Measurements from ENCODE around the gene SSBP3.

SSBP3 gene

DNA sequence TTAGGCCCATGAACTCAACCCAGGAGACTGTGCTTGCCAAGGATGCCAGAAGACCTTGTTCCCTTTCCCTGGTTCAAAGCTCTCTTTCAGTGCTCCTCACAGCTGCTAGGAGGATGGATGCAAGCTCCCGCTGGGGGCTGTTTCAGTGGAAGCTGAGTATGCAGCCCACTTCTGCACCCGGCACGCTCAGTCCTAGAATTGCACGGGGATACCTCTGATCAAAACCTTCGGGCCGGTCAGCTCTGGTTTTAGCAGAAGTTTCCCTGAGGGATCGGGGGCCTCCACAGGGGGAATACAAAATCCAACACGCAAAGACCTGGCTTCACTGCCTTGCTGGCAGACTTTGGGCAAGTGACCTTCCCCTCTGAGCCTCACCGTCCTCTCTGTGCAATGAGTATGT is 4.2 kb upstream of the SSBP3 start:
- in situ Hi-C loops (cut with MboI; ENCODE audit: low sequenced_read_pairs), result loop anchor here (5.0 kb wide), 1 partner anchor 77 kb away; no protein-coding TSS in a partner anchor

- in situ Hi-C loops (cut with MboI; ENCODE audit: low sequenced_read_pairs), result loop anchor here (5.0 kb wide), 1 partner anchor 78 kb away; no protein-coding TSS in a partner anchor
Observed at GRCh38 chr1:54409156-54410142, 3.3 kb upstream of the SSBP3 start.

DNA sequence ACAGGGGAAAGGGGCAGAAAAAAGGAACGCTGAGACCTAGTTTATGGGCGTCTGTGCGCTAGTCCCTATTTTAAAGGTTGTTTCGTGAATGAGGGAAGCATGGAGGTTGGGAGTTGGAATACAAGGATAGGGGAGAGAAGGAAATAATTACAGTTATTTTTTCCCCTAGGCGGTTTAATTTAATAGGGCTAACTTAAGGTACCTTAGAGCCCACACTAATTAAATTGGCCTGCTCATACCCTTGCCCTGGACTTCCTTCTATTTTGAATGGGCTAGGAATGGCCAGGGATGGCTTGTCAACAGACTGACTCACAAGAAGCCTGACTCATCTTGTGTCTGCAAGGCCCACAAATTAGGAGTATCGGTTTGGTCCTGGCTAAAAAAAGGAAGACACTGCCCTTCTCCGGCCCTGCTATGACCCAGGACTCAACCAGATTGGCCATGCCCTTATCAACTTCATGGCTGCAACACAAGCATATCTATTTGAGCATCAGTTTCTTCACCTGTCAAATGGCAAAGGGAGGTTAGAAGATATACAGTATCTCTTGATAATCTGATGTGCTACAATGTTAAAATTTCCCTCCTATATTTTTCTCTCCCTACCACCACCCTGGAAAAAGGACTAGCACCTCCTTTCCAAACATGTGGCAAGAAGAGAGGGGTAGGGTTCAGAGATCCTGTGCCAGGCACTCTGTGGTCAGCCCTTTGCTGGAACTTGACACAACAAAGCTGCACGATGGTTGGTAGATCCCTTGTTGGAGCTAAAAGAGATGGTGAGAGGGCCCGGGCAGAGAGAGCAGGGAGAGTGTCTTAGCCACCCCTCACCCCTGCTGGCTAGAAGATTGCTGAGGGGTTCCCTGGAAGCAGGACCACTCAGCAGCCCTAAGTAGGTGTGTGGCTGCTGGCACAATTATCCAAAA is 2.2 kb upstream of the SSBP3 start:
- in situ Hi-C loops (cut with MboI; ENCODE audit: low sequenced_read_pairs), result no loop called here

GRCh38 chr1:54407404-54408146 is 1.4 kb upstream of the SSBP3 start:
- in situ Hi-C loops (cut with MboI; ENCODE audit: low sequenced_read_pairs), result no loop called here

DNA sequence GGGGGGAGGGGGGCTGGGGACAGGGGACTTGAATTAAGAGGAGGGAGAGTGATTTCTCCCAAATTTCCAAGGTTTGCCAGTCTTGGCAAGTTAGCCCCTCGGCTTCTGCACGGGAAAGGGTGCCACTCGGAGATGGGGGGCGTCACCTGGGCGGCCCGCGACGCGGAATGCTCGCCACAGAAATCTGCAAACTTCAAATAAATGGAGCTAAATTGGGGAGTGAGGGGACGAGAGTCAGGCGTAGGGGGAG is 885 bp upstream of the SSBP3 start:
- in situ Hi-C loops (cut with MboI; ENCODE audit: low sequenced_read_pairs), result no loop called here

DNA sequence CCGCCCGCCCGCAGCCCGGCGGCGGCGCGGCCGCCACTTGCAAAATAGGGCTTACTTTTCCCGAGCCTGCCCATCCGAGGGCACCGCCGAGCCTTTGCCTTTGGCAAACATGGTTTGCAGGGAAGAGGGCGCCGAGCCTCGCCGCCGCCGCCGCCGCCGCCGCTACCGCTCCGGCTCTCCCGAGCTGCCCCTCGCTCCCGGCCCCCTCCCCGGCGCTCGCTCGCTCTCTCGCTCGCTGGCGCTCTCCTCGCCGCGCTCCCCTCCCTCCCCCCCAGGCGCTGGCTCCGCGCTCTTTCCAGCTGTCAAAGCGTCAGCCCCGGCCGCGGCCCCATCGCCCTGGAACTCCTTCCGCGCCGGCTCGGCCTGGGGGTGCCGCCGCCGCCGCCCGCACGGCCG is 298 bp downstream of the SSBP3 start:
- in situ Hi-C loops (cut with MboI; ENCODE audit: low sequenced_read_pairs), result no loop called here

DNA sequence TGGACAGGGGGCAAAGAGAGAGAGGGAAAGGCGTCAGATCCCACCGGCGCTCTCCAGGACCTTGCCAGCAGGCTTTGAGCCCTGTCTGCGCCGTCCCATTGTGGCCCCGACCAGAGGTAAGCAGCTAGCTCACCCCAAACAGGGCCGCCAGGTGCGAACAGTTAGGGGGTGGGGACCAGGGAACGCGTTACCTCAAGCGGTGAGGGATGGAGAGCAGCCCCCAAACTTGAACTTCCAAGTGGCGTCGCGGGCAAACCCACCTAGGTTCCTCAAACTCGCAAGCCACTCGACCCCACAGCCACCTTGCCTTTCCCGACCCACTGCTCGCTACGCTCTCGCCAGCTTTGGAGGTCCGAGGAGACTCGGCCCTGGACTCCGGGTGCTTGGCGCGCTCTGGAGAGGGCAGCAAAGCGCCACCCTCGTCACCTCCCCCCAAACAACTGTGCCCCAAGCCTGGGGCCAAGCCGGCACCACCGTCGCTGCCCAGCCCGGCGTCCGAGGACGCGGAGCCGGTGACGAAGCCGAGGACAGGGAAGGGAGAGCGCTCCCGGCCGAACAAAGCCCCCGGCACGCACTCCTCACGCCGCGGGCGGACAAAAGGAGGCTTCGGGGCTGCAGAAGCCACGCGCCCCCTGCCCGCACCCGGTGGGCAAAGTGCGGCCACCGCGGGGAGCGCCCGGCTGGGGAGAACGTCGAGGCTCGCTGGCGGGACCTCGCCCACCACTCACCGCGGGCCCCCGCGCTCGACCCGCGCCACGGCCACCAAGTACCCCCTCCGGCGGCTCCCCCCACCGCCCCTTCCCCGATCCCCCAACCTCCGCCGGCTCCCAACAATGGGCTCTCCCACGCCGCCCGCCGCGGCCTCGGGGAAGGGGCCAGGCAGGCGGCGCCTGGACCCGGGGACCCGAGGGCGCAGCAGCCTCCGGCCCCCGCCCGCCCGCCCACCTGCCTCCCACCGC is 976 bp downstream of the SSBP3 start:
- in situ Hi-C loops (cut with MboI; ENCODE audit: low sequenced_read_pairs), result no loop called here

- in situ Hi-C loops (cut with MboI; ENCODE audit: low sequenced_read_pairs), result no loop called here
Observed at GRCh38 chr1:54404263-54404662, 1.9 kb downstream of the SSBP3 start.

GRCh38 chr1:54403808-54404261 is 2.4 kb downstream of the SSBP3 start:
- in situ Hi-C loops (cut with MboI; ENCODE audit: low sequenced_read_pairs), result no loop called here

DNA sequence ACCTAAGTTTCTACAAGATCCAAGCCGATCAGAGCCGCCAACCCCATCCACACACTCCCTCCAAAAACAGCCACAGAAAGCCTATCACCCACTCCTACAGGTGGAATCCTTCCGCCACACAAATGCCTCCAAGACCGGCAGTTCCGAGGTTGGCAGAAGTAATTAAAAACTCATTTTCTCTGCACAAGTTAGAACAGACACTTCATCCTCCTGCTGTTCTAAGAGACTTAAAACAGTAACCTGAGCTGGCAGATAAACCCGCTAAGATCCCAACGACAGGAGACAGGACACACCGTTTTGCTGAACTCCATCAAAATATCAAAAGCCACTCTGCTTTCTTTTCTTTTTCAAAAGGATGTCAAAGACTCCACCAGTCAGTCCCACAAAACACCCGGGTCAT is 2.8 kb downstream of the SSBP3 start:
- in situ Hi-C loops (cut with MboI; ENCODE audit: low sequenced_read_pairs), result no loop called here

- in situ Hi-C loops (cut with MboI; ENCODE audit: low sequenced_read_pairs), result no loop called here
Observed at GRCh38 chr1:54402896-54403295, 3.3 kb downstream of the SSBP3 start.

DNA sequence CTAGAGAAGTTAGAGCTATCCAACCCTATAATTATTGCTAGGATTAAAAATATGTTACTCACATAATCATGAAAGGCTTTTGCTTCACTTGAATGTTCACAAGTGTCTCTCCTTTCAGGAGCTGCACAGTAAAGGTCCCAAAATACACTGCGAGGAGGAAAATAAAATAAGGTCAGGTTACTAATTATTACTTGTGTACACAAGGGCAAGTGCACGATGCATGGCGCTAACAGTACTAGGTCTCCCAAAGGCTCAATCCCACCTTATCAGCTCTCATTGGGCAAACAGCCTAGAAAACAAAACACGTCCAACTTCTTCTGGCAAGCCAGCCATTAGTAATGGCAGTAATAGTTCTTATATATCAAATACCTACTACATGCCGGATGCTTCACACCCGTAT is 4.4 kb downstream of the SSBP3 start:
- in situ Hi-C loops (cut with MboI; ENCODE audit: low sequenced_read_pairs), result no loop called here

GRCh38 chr1:54400329-54400728 is 5.9 kb downstream of the SSBP3 start:
- in situ Hi-C loops (cut with MboI; ENCODE audit: low sequenced_read_pairs), result no loop called here

DNA sequence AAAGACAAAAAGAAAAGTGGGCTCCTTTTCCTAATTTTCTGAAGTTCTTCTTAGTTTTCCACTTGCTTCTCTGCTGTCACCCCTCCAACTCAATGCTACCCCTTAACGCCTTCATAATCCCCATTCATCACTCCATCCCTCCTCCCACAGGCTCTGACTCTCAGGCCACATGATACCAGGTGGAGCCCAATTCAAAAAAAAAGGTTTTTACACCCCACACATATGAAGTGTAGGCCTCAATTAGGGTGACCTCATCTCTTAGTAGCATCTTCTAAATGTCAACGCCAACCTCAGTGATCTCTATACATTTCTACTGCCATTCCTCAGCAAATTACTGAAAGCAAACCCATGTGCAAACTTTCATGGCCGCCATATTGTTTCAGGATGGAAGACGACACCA is 6.4 kb downstream of the SSBP3 start:
- in situ Hi-C loops (cut with MboI; ENCODE audit: low sequenced_read_pairs), result no loop called here

GRCh38 chr1:54398963-54399528 is 7.1 kb downstream of the SSBP3 start:
- in situ Hi-C loops (cut with MboI; ENCODE audit: low sequenced_read_pairs), result no loop called here

DNA sequence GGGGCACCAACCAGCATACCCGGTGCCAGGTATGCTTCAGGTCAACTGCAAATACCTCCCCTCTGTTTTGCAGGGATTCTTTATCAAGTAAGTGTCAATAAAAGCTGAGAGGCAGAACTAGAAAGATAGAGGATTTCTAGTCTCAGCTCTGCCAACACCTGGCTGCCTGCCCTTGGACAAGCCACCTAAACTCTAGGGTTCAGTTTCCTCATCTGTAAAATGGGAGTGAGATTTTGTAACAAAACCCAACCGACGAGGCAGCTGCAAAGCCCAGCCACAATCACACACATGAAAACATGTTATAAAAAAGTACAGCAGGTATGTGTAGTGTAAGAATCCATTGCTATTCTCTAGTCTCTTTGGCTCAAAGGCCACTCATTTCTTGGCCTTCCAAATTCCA is 8.2 kb downstream of the SSBP3 start:
- in situ Hi-C loops (cut with MboI; ENCODE audit: low sequenced_read_pairs), result no loop called here

GRCh38 chr1:54397090-54397591 is 9.1 kb downstream of the SSBP3 start:
- in situ Hi-C loops (cut with MboI; ENCODE audit: low sequenced_read_pairs), result no loop called here

DNA sequence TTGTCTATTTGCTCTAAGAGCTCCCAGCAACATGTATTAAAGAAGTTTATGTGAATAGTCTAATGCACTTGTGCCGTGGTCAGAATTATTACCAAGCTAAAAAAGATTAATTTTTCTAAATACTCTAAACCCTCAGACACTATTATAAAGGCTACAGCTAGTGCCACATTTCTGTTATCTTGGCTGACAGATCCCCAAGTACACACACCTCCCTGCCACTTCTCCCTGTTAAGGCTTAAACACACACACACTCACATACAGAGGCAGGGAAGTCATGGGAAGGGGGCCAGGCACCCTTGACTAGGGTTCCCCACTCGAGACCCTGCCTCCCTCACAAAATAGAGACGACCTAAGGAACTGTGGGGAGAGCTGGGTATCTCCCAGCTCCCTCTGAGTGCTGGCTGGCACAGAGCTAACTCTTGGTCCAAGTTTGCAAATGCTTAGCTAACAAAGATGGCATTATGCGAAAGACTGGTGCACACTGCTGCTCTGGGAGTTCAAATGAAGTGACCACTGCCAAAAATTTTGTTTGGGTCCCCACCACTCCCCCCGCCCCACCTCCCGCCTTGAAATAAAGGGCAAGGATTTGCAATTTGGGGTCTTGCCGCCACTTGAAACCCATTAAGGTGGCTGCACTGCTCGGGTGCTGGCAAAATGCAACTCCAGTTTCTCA is 9.8 kb downstream of the SSBP3 start:
- in situ Hi-C loops (cut with MboI; ENCODE audit: low sequenced_read_pairs), result no loop called here
